H1 (cell line): ENCODE data around the gene TTC29. TPM values are rescaled to one million over a fixed set of nuclear protein-coding genes. Genes with fewer than 3 reads are reported as not detected.

ENCODE experiments used
- CTCF ChIA-PET: fragments of 300-600 bp; sonication (Branson Sonifier 250); formaldehyde crosslinking; loops from one replicate; lab custom pipeline; 2021; ENCODE audit not compliant: partially characterized antibody; lab: Charles Lee
- POLR2A ChIA-PET: fragments of 300-600 bp; sonication (Branson Sonifier 250); formaldehyde crosslinking; loops from one replicate; lab custom pipeline; 2021; ENCODE audit warnings: inconsistent platforms; ENCODE audit not compliant: partially characterized antibody; lab: Charles Lee
- DNase-seq, 2 experiments: peaks; one replicate each; pipeline versions ENCODE4 v3.0.0 to v3.0.0-alpha.2; 2010 to 2022; ENCODE audit warnings: low spot score in 2 of 2, low read depth in 1 of 2, mixed read lengths in 1 of 2
- FAIRE-seq: peaks from 2 replicates; lab custom pipeline; 2011; peaks lifted over from hg19 to GRCh38; lab: Jason Lieb, UNC
- H2AFZ ChIP-seq: 2 replicates; pipeline ENCODE4 v1.8.1; 2012; ENCODE audit warnings: low read length, inconsistent platforms
- H2AK5ac ChIP-seq: 2 replicates; pipeline ENCODE4 v1.6.1; 2013; ENCODE audit warnings: low read depth, low read length
- H2BK120ac ChIP-seq: replicated peaks from 2 replicates; pipeline ENCODE3; 2013; ENCODE audit warnings: low read depth, low read length, inconsistent platforms
- H2BK12ac ChIP-seq: 2 replicates; pipeline ENCODE4 v1.6.1; 2013; ENCODE audit warnings: low read depth, low read length
- H2BK15ac ChIP-seq: 2 replicates; pipeline ENCODE4 v1.6.1; 2013; ENCODE audit warnings: low read length
- H2BK20ac ChIP-seq: 2 replicates; pipeline ENCODE4 v1.6.1; 2013; ENCODE audit warnings: low read length
- H2BK5ac ChIP-seq: 2 replicates; pipeline ENCODE4 v1.6.1; 2013; ENCODE audit warnings: low read depth, low read length
- H3K14ac ChIP-seq: 2 replicates; pipeline ENCODE4 v1.6.1; 2013; ENCODE audit warnings: inconsistent platforms; ENCODE audit not compliant: insufficient read length
- H3K18ac ChIP-seq: 2 replicates; pipeline ENCODE4 v1.6.1; 2013; ENCODE audit warnings: low read length; ENCODE audit errors: extremely low read depth
- H3K23ac ChIP-seq: 2 replicates; pipeline ENCODE4 v1.6.1; 2013; ENCODE audit warnings: inconsistent platforms; ENCODE audit not compliant: insufficient read length
- H3K23me2 ChIP-seq: 2 replicates; pipeline ENCODE4 v1.6.1; 2013; ENCODE audit warnings: low read depth, low read length
- H3K27ac ChIP-seq: 2 replicates; pipeline ENCODE4 v1.6.1; 2011; ENCODE audit warnings: low read depth, low read length, inconsistent platforms
- H3K27me3 ChIP-seq, 4 experiments: replicated peaks in 1 of 4; 1 replicate in 1 of 4; 2 replicates in 3 of 4; pipeline versions ENCODE4 v1.6.1 to v1.8.1; 2011 to 2013; ENCODE audit warnings: low read length in 3 of 4, mild to moderate bottlenecking in 3 of 4, inconsistent platforms in 2 of 4, mixed read lengths in 2 of 4, moderate library complexity in 1 of 4; ENCODE audit not compliant: control insufficient read depth in 3 of 4, insufficient read depth in 3 of 4; ENCODE audit errors: extremely low read depth in 1 of 4
- H3K36me3 ChIP-seq, 4 experiments: 2 replicates each; pipeline versions ENCODE4 v1.6.1 to v1.8.1; 2011 to 2013; ENCODE audit warnings: mild to moderate bottlenecking in 4 of 4, low read length in 3 of 4, moderate library complexity in 2 of 4, control low read depth in 1 of 4, inconsistent platforms in 1 of 4; ENCODE audit not compliant: insufficient read depth in 4 of 4, control insufficient read depth in 2 of 4
- H3K4ac ChIP-seq: replicated peaks from 2 replicates; pipeline ENCODE3; 2013; ENCODE audit warnings: low read length, low read depth, mixed read lengths, inconsistent platforms; ENCODE audit not compliant: insufficient read length
- H3K4me1 ChIP-seq, 4 experiments: replicated peaks in 1 of 4; 1 replicate in 1 of 4; 2 replicates in 3 of 4; pipeline versions ENCODE4 v1.6.1 to v1.8.1; 2011 to 2013; ENCODE audit warnings: low read length in 3 of 4, inconsistent platforms in 2 of 4, mixed read lengths in 1 of 4; ENCODE audit not compliant: insufficient read depth in 4 of 4, control insufficient read depth in 3 of 4
- H3K4me2 ChIP-seq, 2 experiments: 2 replicates each; pipeline versions ENCODE4 v1.6.1 to v1.8.1; 2011 to 2013; ENCODE audit warnings: low read depth in 2 of 2, low read length in 2 of 2, control low read depth in 1 of 2, inconsistent platforms in 1 of 2, mild to moderate bottlenecking in 1 of 2; ENCODE audit not compliant: insufficient read depth in 1 of 2
- H3K4me3 ChIP-seq, 4 experiments: fragments of 200-600, 300-600 bp in 1 of 4; sonication (generic), shearing (Covaris generic), sonication (Bioruptor Twin) in 1 of 4; 2 replicates each; pipeline versions ENCODE4 v1.5.1 to v1.8.1; 2011 to 2016; ENCODE audit warnings: low read length in 4 of 4, low read depth in 3 of 4, control low read depth in 2 of 4, inconsistent platforms in 2 of 4, mild to moderate bottlenecking in 2 of 4, mixed read lengths in 1 of 4, moderate library complexity in 1 of 4; ENCODE audit not compliant: insufficient read depth in 2 of 4; ENCODE audit errors: extremely low read depth in 1 of 4
- H3K56ac ChIP-seq: replicated peaks from 2 replicates; pipeline ENCODE3; 2013; ENCODE audit warnings: low read depth, mild to moderate bottlenecking, mixed read lengths, low read length, inconsistent platforms; ENCODE audit not compliant: insufficient read length
- H3K79me1 ChIP-seq: 2 replicates; pipeline ENCODE4 v1.6.1; 2013; ENCODE audit warnings: low read depth, low read length, control low read depth
- H3K79me2 ChIP-seq, 2 experiments: 2 replicates each; pipeline versions ENCODE4 v1.6.1 to v1.8.1; 2012 to 2013; ENCODE audit warnings: low read length in 2 of 2, mild to moderate bottlenecking in 2 of 2, inconsistent platforms in 1 of 2; ENCODE audit not compliant: insufficient read depth in 2 of 2, control insufficient read depth in 1 of 2
- H3K9ac ChIP-seq, 4 experiments: replicated peaks in 1 of 4; 1 replicate in 1 of 4; 2 replicates in 3 of 4; pipeline versions ENCODE4 v1.6.1 to v1.8.1; 2011 to 2013; ENCODE audit warnings: low read depth in 3 of 4, low read length in 3 of 4, control low read depth in 2 of 4, mild to moderate bottlenecking in 2 of 4, moderate library complexity in 2 of 4, inconsistent platforms in 1 of 4; ENCODE audit errors: extremely low read depth in 1 of 4
- H3K9me3 ChIP-seq, 2 experiments: 2 replicates each; pipeline versions ENCODE4 v1.6.1 to v1.8.1; 2012 to 2013; ENCODE audit warnings: mild to moderate bottlenecking in 2 of 2, moderate library complexity in 2 of 2, control low read depth in 1 of 2, inconsistent platforms in 1 of 2, low read depth in 1 of 2, low read length in 1 of 2, mixed read lengths in 1 of 2; ENCODE audit not compliant: insufficient read depth in 2 of 2
- H4K20me1 ChIP-seq, 2 experiments: replicated peaks in 1 of 2; 2 replicates each; pipeline versions ENCODE3 to v1.8.1; 2011 to 2013; ENCODE audit warnings: inconsistent platforms in 2 of 2, low read length in 2 of 2, mild to moderate bottlenecking in 1 of 2; ENCODE audit not compliant: insufficient read depth in 2 of 2, control insufficient read depth in 1 of 2
- H4K5ac ChIP-seq: 2 replicates; pipeline ENCODE4 v1.6.1; 2013; ENCODE audit warnings: low read length, low read depth, mixed read lengths, inconsistent platforms; ENCODE audit not compliant: insufficient read length
- H4K8ac ChIP-seq: 2 replicates; pipeline ENCODE4 v1.8.0; 2013; ENCODE audit warnings: mild to moderate bottlenecking, moderate library complexity, low read length, inconsistent platforms; ENCODE audit not compliant: insufficient read depth; ENCODE audit errors: extremely low read depth
- H4K91ac ChIP-seq: replicated peaks from 2 replicates; pipeline ENCODE3; 2013; ENCODE audit warnings: low read length, mixed read lengths, inconsistent platforms; ENCODE audit not compliant: insufficient read length
- BRCA1 ChIP-seq: IDR thresholded peaks from 2 replicates; pipeline ENCODE4 v1.6.1; 2012; ENCODE audit warnings: low read depth, low read length, improper control_type of control experiment
- EP300 ChIP-seq, 2 experiments: IDR thresholded peaks; 1 replicate in 1 of 2; 2 replicates in 1 of 2; pipeline ENCODE4 v1.6.1; 2011 to 2012; ENCODE audit warnings: low read depth in 2 of 2, low read length in 2 of 2, mild to moderate bottlenecking in 2 of 2, borderline replicate concordance in 1 of 2, inconsistent platforms in 1 of 2, moderate library complexity in 1 of 2
- EZH2 ChIP-seq: fragments of 200-600 bp; sonication (generic); IDR thresholded peaks from 2 replicates; pipeline ENCODE4 v1.7.1; 2012; ENCODE audit warnings: low read depth, mild to moderate bottlenecking, moderate library complexity, low read length, inconsistent platforms; ENCODE audit not compliant: severe bottlenecking
- GTF2F1 ChIP-seq: IDR thresholded peaks from 2 replicates; pipeline ENCODE4 v1.6.1; 2012; ENCODE audit warnings: low read depth, low read length, improper control_type of control experiment, borderline replicate concordance
- JUN ChIP-seq: IDR thresholded peaks from 2 replicates; pipeline ENCODE4 v1.6.1; 2011; ENCODE audit warnings: low read depth, mild to moderate bottlenecking, improper control_type of control experiment, low read length
- KDM4A ChIP-seq: IDR thresholded peaks from one replicate; pipeline ENCODE4 v1.7.1; 2012; ENCODE audit warnings: low read depth, mild to moderate bottlenecking, moderate library complexity, low read length, inconsistent platforms; ENCODE audit not compliant: severe bottlenecking
- POLR2A ChIP-seq, 2 experiments: IDR thresholded peaks; 1 replicate in 1 of 2; 2 replicates in 1 of 2; pipeline ENCODE4 v1.6.1; 2011; ENCODE audit warnings: low read depth in 2 of 2, low read length in 2 of 2, mild to moderate bottlenecking in 2 of 2; ENCODE audit errors: control extremely low read depth in 1 of 2
- RAD21 ChIP-seq, 2 experiments: IDR thresholded peaks in 1 of 2; conservative IDR thresholded peaks in 1 of 2; 2 replicates each; pipeline ENCODE4 v1.6.1; 2011; ENCODE audit warnings: low read depth in 2 of 2, low read length in 2 of 2, improper control_type of control experiment in 1 of 2, inconsistent platforms in 1 of 2, mild to moderate bottlenecking in 1 of 2, moderate library complexity in 1 of 2
- RFX5 ChIP-seq: IDR thresholded peaks from 2 replicates; pipeline ENCODE4 v1.6.1; 2011; ENCODE audit warnings: low read depth, low read length, improper control_type of control experiment, borderline replicate concordance
- SIX5 ChIP-seq: IDR thresholded peaks from 2 replicates; pipeline ENCODE4 v1.6.1; 2011; ENCODE audit warnings: mild to moderate bottlenecking, low read depth, low read length
- SRF ChIP-seq: IDR thresholded peaks from 2 replicates; pipeline ENCODE4 v1.6.1; 2011; ENCODE audit warnings: mild to moderate bottlenecking, low read depth, low read length, moderate library complexity
- SUZ12 ChIP-seq: fragments of 200-600 bp; sonication (generic); IDR thresholded peaks from 2 replicates; pipeline ENCODE4 v1.6.1; 2012; ENCODE audit warnings: mild to moderate bottlenecking, inconsistent platforms, low read length, moderate library complexity, mixed read lengths
- WGBS, 2 experiments: shearing (Covaris generic) in 1 of 2; methylation state at CpG; one replicate each; pipeline versions ENCODE4 v1.1.6 to v1.1.7; 2013 to 2015; ENCODE audit warnings: low lambda C conversion rate in 2 of 2, mixed read lengths in 2 of 2, inconsistent platforms in 1 of 2, low coverage in 1 of 2, missing lambda C conversion rate in 1 of 2; ENCODE audit not compliant: insufficient replicate concordance in 2 of 2, insufficient coverage in 1 of 2, insufficient read length in 1 of 2; ENCODE audit errors: extremely low coverage in 1 of 2, missing lambda C conversion rate in 1 of 2; 5-methylcytosine and 5-hydroxymethylcytosine counted together
- polyA plus RNA-seq, 7 experiments: library from polyadenylated mRNA; depleted of rRNA in 3 of 7; stranded (reverse) in 5 of 7; unstranded in 2 of 7; fragments of >200 nt in 5 of 7; fragments of 200-250 nt in 2 of 7; gene quantifications; 1 replicate in 5 of 7; 2 replicates in 1 of 7; 4 replicates in 1 of 7; pipeline versions ENCODE4 v1.2.1 to v1.2.3, GENCODE V29; 2011 to 2013; ENCODE audit warnings: missing spikeins in 2 of 7, mixed read lengths in 2 of 7
- total RNA-seq: library from RNA; stranded (reverse); fragmentation: NEBNext Ultra II Directional; extraction: Animal tissue kit (Norgen Biotek cat#: 25700); gene quantifications from 2 replicates; pipeline ENCODE4 v1.2.1, GENCODE V29; 2021

Gene TTC29
- total and polyA plus RNA-seq, 2 of the 8 experiments (the other 6 are each of a cell fraction or from before 2014, with no cell fraction given) = 0.28 TPM; not detected in 1

DNA sequence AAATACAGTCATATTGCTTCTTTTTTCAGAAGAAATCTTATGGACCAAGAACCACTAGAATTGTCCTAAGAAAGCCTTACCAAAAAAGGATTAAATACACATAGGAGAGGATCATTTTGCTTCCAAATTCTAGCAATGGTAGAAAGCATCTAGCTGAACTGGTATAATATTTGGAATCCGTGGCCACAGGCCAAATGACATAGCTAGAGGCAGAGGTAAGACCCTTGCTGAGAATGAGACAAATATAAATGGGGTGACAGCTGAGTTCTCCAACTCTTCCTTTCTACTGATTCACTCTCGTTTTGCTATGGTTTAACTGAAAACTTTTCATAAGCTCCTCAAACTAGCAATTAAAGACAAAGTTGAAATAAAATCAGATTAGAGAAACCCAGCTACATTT is 150.0 kb downstream of the TTC29 start:
- Histone ChIP-seq H2AFZ (no peak overlapping the region), H4K20me1 (no peaks in the 10 kb centered on the region), H3K4ac (no peak overlapping the region), H2BK120ac (no peak overlapping the region), H2BK12ac (no peak overlapping the region), H3K27ac (no peak overlapping the region), H3K14ac (no peak overlapping the region), H3K4me1 (no peaks in the 10 kb centered on the region), H3K4me3 (no peak overlapping the region), H3K9ac (no peak overlapping the region), H4K5ac (no peak overlapping the region), H2BK15ac (no peak overlapping the region), H3K36me3 (no peaks in the 10 kb centered on the region), H3K27me3 (no peaks in the 10 kb centered on the region), H3K79me2 (no peaks in the 10 kb centered on the region), H3K56ac (no peak overlapping the region), H3K4me2 (no peak overlapping the region), H2AK5ac (no peak overlapping the region), H4K91ac (no peak overlapping the region), H3K23ac (no peak overlapping the region), H3K18ac (no peak overlapping the region), H2BK5ac (no peak overlapping the region), H3K9me3 (no peaks in the 10 kb centered on the region), H2BK20ac (no peak overlapping the region), H4K8ac (no peak overlapping the region), H3K79me1 (no peaks in the 10 kb centered on the region), H3K23me2 (no peaks in the 10 kb centered on the region)
- ChIA-PET CTCF (no interaction called here), POLR2A (no interaction called here)
- no peak for TF ChIP-seq JUN
- TF ChIP-seq KDM4A = no peak
- no peak for TF ChIP-seq SIX5
- no peak for TF ChIP-seq GTF2F1
- TF ChIP-seq EZH2 = no peak
- TF ChIP-seq EP300 (IDR thresholded peaks at IDR 0.05; ENCODE audit: borderline replicate concordance in 1 of 2, low read depth in 2 of 2, low read length in 2 of 2) = no peak
- TF ChIP-seq RAD21 (IDR thresholded peaks at IDR 0.05 in 1 of 2, conservative IDR thresholded peaks at IDR 0.05 in 1 of 2; ENCODE audit: low read depth in 2 of 2, low read length in 2 of 2) = no peak
- TF ChIP-seq RFX5 = no peak
- no peak for TF ChIP-seq SRF
- no peak for TF ChIP-seq POLR2A (IDR thresholded peaks at IDR 0.05; ENCODE audit: control extremely low read depth in 1 of 2, low read depth in 2 of 2, low read length in 2 of 2)
- TF ChIP-seq SUZ12 = no peak
- no peak for TF ChIP-seq BRCA1
- WGBS, 2 experiments = 86% methylated on average over 2 of the region's 2 CpGs; no CpG with 5 or more reads in 1 of the 2 experiments
- DNase-seq = no peak
- no peak for FAIRE-seq
